OCI-LY3 (cell line): Measurements from ENCODE around the gene CFAP45.

Experiments used
- CTCF ChIP-seq: fragments of 200-600, 300-600 bp; sonication (generic); IDR thresholded peaks from 2 replicates; pipeline ENCODE4 v1.5.1; 2014; ENCODE audit warnings: antibody characterized with exemption, low read length, low read depth
- EZH2phosphoT487 ChIP-seq: fragments of 200-600 bp; shearing (Covaris generic); IDR thresholded peaks from 2 replicates; pipeline ENCODE4 v1.6.1; 2018; ENCODE audit warnings: antibody characterized with exemption, mixed run types, low read depth

- TF ChIP-seq CTCF (no peak), EZH2phosphoT487 (no peak)
Observed at GRCh38 chr1:159914252-159915018, 14.5 kb upstream of the CFAP45 start.
